Measurements from ENCODE around the gene SV2B.

The SV2B gene

DNA sequence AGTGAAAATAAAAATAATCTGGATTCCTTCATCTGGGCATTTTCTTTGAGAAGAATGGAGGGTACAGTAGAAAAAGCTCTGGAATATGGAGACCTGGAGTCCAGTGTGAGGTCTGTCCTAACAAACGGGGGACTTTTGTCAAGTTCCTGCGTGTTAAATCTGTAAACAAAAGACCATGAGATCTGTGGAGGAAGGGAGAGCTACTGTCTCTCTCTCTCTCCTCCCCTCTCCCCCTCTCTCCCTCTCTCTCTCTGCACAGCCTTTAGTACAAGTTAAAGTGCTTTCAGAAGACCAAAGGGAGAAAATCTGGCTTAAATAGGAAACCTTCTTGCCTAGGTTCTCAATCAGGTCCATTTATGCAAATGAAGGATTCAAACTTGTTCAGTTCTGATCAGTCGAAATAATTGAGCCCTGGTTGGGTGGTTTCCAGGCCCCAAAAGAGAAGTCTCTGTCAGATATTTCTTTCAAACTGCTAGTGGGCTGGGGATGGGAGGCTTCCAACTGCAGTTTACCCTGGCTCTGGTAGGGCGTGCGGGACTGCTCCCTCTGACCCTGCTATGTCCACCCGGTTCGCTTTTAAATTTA is 103.7 kb downstream of the SV2B start:
- H3K27ac Mint-ChIP-seq: no peak overlapping the region
- no peak overlapping the region for H3K4me3 Mint-ChIP-seq
- CTCF ChIA-PET: interaction anchor here (0.5 kb wide), 1 partner anchor 319 kb away, joined by 3 read pairs; no protein-coding TSS in a partner anchor
- DNase-seq: no peak
- H3K36me3 Mint-ChIP-seq: no peaks in the 10 kb centered on the region
- H3K9me3 Mint-ChIP-seq: no peaks in the 10 kb centered on the region
- no peaks in the 10 kb centered on the region for H3K4me1 Mint-ChIP-seq
- H3K27me3 Mint-ChIP-seq: peaks cover 42% of the 10 kb centered on the region

GRCh38 chr15:91208371-91208770 is 108.3 kb downstream of the SV2B start:
- H3K4me1 Mint-ChIP-seq: no peaks in the 10 kb centered on the region
- H3K4me3 Mint-ChIP-seq: no peak overlapping the region
- DNase-seq: no peak
- CTCF ChIA-PET: no interaction called here
- H3K27me3 Mint-ChIP-seq: peaks cover 48% of the 10 kb centered on the region
- H3K36me3 Mint-ChIP-seq: no peaks in the 10 kb centered on the region
- no peaks in the 10 kb centered on the region for H3K9me3 Mint-ChIP-seq
- H3K27ac Mint-ChIP-seq: no peak overlapping the region

DNA sequence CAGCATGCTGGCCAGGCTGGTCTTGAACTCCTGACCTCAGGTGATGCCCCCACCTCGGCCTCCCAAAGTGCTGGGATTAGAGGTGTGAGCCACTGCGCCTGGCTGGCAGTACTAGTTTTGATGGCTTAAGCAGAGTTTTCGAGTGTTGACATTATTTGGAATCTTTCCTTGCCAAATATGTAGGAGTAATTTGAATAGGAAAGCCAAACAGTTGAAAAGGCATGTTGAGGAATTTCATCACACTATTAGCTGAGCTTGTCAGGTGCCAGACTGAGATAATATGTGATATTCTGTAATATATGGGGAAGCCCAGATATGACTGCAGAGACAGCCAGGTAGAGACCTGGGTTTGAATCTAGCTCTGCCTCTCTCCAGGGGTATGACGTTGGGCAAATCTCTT is 109.3 kb downstream of the SV2B start:
- H3K27ac Mint-ChIP-seq: no peak overlapping the region
- no peaks in the 10 kb centered on the region for H3K4me1 Mint-ChIP-seq
- H3K36me3 Mint-ChIP-seq: no peaks in the 10 kb centered on the region
- peaks cover 48% of the 10 kb centered on the region for H3K27me3 Mint-ChIP-seq
- no peak for DNase-seq
- no peaks in the 10 kb centered on the region for H3K9me3 Mint-ChIP-seq
- CTCF ChIA-PET: interaction anchor here (1.3 kb wide), 1 partner anchor 62 kb away, joined by 4 read pairs; no protein-coding TSS in a partner anchor
- no peak overlapping the region for H3K4me3 Mint-ChIP-seq

- Mint-ChIP-seq H3K9me3 (no peaks in the 10 kb centered on the region), H3K4me3 (no peak overlapping the region), H3K27ac (no peak overlapping the region), H3K27me3 (peaks cover 46% of the 10 kb centered on the region), H3K36me3 (no peaks in the 10 kb centered on the region), H3K4me1 (no peaks in the 10 kb centered on the region)
- DNase-seq: no peak
- CTCF ChIA-PET: interaction anchor here (1.3 kb wide), 1 partner anchor 62 kb away, joined by 4 read pairs; no protein-coding TSS in a partner anchor
Observed at GRCh38 chr15:91209726-91210125, 109.7 kb downstream of the SV2B start.

GRCh38 chr15:91214675-91215590 is 114.9 kb downstream of the SV2B start:
- Mint-ChIP-seq H3K27ac (no peak overlapping the region), H3K4me3 (no peak overlapping the region), H3K4me1 (no peaks in the 10 kb centered on the region), H3K36me3 (no peaks in the 10 kb centered on the region), H3K9me3 (no peaks in the 10 kb centered on the region), H3K27me3 (peaks cover 45% of the 10 kb centered on the region)
- CTCF ChIA-PET: interaction anchor here (0.7 to 1.6 kb wide), 3 partner anchors 13 to 158 kb away, joined by 3 read pairs; no protein-coding TSS in a partner anchor
- DNase-seq: no peak

- H3K27ac Mint-ChIP-seq: no peak overlapping the region
- no peaks in the 10 kb centered on the region for H3K36me3 Mint-ChIP-seq
- H3K4me3 Mint-ChIP-seq: no peak overlapping the region
- DNase-seq: no peak
- peaks cover 34% of the 10 kb centered on the region for H3K27me3 Mint-ChIP-seq
- CTCF ChIA-PET: interaction anchor here (0.7 kb wide), 1 partner anchor 160 kb away, joined by 3 read pairs; no protein-coding TSS in a partner anchor
- H3K4me1 Mint-ChIP-seq: no peaks in the 10 kb centered on the region
- H3K9me3 Mint-ChIP-seq: no peaks in the 10 kb centered on the region
Observed at GRCh38 chr15:91216000-91216399, 115.9 kb downstream of the SV2B start.

DNA sequence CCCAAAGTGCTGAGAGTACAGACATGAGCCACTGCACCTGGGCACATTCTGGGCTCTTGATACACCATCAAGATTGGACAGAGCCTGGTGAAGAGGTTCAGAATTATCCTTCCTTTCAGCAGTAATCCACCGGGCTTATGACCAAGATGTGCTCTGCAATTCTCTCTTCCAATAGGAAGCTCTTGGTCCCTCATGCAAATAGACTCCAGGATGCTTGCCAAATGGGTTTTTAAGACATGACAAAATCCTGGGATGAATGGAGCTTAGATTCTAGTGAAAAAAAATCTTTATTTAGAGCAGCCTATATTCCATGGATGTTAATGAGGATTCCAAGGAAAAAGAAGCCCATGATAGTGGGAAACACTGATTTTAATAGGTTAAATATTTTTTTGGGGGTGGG is 119.1 kb downstream of the SV2B start:
- no peaks in the 10 kb centered on the region for H3K9me3 Mint-ChIP-seq
- H3K4me3 Mint-ChIP-seq: no peak overlapping the region
- no peak for DNase-seq
- H3K36me3 Mint-ChIP-seq: no peaks in the 10 kb centered on the region
- H3K4me1 Mint-ChIP-seq: no peaks in the 10 kb centered on the region
- no peak overlapping the region for H3K27ac Mint-ChIP-seq
- peaks cover 38% of the 10 kb centered on the region for H3K27me3 Mint-ChIP-seq
- CTCF ChIA-PET: interaction anchor here (1.5 kb wide), 1 partner anchor 53 kb away, joined by 3 read pairs; no protein-coding TSS in a partner anchor

GRCh38 chr15:91222052-91222451 is 122.0 kb downstream of the SV2B start:
- no peak overlapping the region for H3K4me3 Mint-ChIP-seq
- DNase-seq: no peak
- H3K9me3 Mint-ChIP-seq: no peaks in the 10 kb centered on the region
- H3K27ac Mint-ChIP-seq: no peak overlapping the region
- no peaks in the 10 kb centered on the region for H3K36me3 Mint-ChIP-seq
- CTCF ChIA-PET: interaction anchor here (1.9 kb wide), 1 partner anchor 166 kb away, joined by 6 read pairs; no protein-coding TSS in a partner anchor
- H3K27me3 Mint-ChIP-seq: peaks cover 36% of the 10 kb centered on the region
- H3K4me1 Mint-ChIP-seq: no peaks in the 10 kb centered on the region

DNA sequence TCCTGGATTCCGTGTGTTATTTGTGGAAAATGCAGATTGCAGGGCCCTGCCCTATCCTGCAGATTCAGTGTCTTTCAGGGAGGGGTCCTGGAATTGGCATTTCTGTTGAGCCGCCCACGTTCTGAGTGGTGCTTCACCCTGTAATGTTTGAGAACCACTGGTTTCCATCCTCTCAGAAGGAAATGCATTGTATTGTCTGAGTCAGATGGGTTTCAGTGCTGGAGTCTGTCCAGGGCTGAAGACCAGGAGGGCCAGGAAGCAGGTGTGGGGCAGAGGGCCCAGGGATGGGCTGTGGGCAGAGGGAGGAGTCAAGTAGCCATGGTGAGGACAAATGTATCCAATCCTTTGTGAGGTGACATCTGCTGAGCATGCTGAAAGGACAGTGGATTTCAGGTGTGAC is 123.8 kb downstream of the SV2B start:
- Mint-ChIP-seq H3K4me1 (no peaks in the 10 kb centered on the region), H3K9me3 (no peaks in the 10 kb centered on the region), H3K4me3 (no peak overlapping the region), H3K27ac (no peak overlapping the region), H3K27me3 (peaks cover 31% of the 10 kb centered on the region), H3K36me3 (no peaks in the 10 kb centered on the region)
- CTCF ChIA-PET: interaction anchor here (1.0 to 2.0 kb wide), 4 partner anchors 48 to 268 kb away, joined by 3 to 8 read pairs (median 6); no protein-coding TSS in a partner anchor
- no peak for DNase-seq

DNA sequence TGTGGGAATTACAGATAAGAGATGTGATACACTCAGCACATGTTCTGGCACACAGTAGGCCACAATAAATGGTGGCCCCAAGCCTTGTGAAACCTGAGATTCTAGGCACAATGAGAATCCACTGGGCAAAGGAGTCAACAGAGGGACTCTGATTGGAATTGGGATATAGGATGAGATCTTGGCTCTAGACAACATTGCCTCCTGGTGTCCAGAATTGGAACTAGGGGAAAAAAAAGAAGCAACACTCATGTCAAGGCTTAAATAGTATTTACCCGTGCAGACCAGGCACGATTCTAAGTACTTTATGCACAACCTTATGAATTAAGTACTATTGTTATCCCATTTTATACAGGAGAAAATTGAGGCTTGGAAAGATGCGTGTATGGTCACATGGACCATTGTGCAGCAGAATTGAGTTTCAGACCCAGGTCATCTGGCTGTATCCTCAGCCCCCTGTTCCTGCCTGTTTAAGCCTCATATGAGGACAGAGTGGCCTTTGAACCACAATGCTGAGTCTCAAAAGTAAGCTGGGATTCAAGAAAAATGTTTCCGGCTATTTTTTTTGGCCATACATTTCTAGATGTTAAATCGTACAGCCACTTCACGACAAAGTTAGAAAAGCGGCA is 124.8 kb downstream of the SV2B start:
- no peak overlapping the region for H3K4me3 Mint-ChIP-seq
- peaks cover 35% of the 10 kb centered on the region for H3K27me3 Mint-ChIP-seq
- no peak overlapping the region for H3K27ac Mint-ChIP-seq
- H3K4me1 Mint-ChIP-seq: no peaks in the 10 kb centered on the region
- H3K36me3 Mint-ChIP-seq: no peaks in the 10 kb centered on the region
- CTCF ChIA-PET: interaction anchor here (0.8 to 2.0 kb wide), 6 partner anchors 25 to 269 kb away, joined by 3 to 8 read pairs (median 5); no protein-coding TSS in a partner anchor
- no peak for DNase-seq
- H3K9me3 Mint-ChIP-seq: no peaks in the 10 kb centered on the region

DNA sequence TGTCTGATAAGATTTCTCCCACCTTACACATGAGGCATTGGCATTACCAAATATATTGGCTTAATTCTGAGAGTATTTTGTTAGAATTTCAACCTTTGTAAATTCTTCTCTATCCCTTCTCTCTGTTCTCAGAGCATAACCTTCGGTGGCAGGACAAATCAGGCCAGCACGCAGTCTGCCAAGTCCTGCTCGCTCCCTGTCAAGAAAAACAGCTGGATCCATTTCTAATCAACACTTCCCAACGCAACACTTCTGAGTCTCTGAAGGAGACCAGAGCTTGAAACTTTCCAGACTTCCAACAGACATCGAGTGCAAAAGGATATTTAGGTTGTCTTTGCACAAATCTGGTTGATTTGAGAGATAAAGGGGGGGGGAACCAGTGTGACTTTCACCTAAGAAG is 125.7 kb downstream of the SV2B start:
- CTCF ChIA-PET: interaction anchor here (0.8 to 2.2 kb wide), 4 partner anchors 22 to 170 kb away, joined by 4 to 8 read pairs (median 6); no protein-coding TSS in a partner anchor
- Mint-ChIP-seq H3K9me3 (no peaks in the 10 kb centered on the region), H3K27me3 (peaks cover 39% of the 10 kb centered on the region), H3K36me3 (no peaks in the 10 kb centered on the region), H3K4me3 (no peak overlapping the region), H3K27ac (no peak overlapping the region), H3K4me1 (no peaks in the 10 kb centered on the region)
- no peak for DNase-seq

- Mint-ChIP-seq H3K27ac (no peak overlapping the region), H3K4me3 (no peak overlapping the region), H3K36me3 (no peaks in the 10 kb centered on the region), H3K4me1 (no peaks in the 10 kb centered on the region), H3K27me3 (peaks cover 31% of the 10 kb centered on the region), H3K9me3 (no peaks in the 10 kb centered on the region)
- CTCF ChIA-PET: interaction anchor here (1.3 to 2.2 kb wide), 2 partner anchors 21 to 171 kb away, joined by 4 to 6 read pairs; no protein-coding TSS in a partner anchor
- no peak for DNase-seq
Observed at GRCh38 chr15:91227117-91227516, 127.1 kb downstream of the SV2B start.

DNA sequence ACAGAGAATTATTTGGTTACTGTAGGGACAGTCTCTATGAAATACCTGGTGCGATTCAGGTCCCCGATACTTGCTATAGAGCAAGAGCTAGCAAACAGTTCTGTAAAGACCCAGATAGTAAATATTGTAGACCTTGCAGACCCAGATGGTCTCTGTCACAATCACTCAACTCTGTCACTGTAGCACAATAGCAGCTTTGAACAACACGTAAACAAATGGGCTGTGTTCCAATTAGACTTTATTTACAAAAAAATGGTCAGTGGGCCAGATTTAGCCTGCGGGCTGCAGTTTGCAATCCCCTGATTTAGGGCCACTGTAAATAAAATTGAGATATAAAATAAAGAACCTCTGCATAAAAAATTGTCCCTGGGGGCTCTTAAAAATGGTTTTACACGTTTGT is 127.7 kb downstream of the SV2B start:
- CTCF ChIA-PET: interaction anchor here (1.3 to 1.5 kb wide), 2 partner anchors 13 to 172 kb away, joined by 3 to 4 read pairs; no protein-coding TSS in a partner anchor

DNA sequence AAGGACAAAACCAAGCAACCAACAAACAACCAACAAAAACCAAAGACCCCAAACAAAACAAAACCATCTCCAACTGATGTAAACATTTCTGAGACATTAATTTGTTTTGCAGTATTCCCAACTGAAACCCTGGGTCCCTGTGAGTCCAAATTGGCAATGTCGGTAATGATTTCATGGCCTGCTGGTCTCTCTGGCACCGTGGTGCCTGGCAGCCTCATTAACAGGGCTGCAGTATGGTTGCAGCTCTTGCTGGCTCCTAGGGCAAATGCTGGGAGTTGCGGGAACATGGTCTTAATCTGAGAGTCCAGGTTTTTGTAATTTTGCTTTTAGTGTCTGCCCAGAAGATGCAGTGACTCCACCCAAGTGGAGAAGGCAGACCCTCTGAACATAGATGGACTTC is 128.3 kb downstream of the SV2B start:
- H3K4me1 Mint-ChIP-seq: no peaks in the 10 kb centered on the region
- H3K27ac Mint-ChIP-seq: no peak overlapping the region
- no peak for DNase-seq
- no peak overlapping the region for H3K4me3 Mint-ChIP-seq
- peaks cover 2% of the 10 kb centered on the region for H3K9me3 Mint-ChIP-seq
- peaks cover 31% of the 10 kb centered on the region for H3K27me3 Mint-ChIP-seq
- H3K36me3 Mint-ChIP-seq: no peaks in the 10 kb centered on the region
- CTCF ChIA-PET: interaction anchor here (1.3 to 1.5 kb wide), 2 partner anchors 14 to 173 kb away, joined by 3 to 4 read pairs; no protein-coding TSS in a partner anchor

More for the DNA sequence above, 127.7 kb downstream of the SV2B start:
- H3K4me1 Mint-ChIP-seq: no peaks in the 10 kb centered on the region
- peaks cover 31% of the 10 kb centered on the region for H3K27me3 Mint-ChIP-seq
- H3K36me3 Mint-ChIP-seq: no peaks in the 10 kb centered on the region
- no peaks in the 10 kb centered on the region for H3K9me3 Mint-ChIP-seq
- no peak for DNase-seq
- no peak overlapping the region for H3K27ac Mint-ChIP-seq
- H3K4me3 Mint-ChIP-seq: no peak overlapping the region

All from activated naive CD4-positive, alpha-beta T cell treated with anti-CD3 and anti-CD28 coated beads, Interleukin-2, amount 10 ng/mL, durations not matched to agents 7 days and 5 days (primary cell).